Activated naive CD8-positive, alpha-beta T cell (primary cell): ENCODE results near the gene BRI3.

Source experiments
- H3K27ac Mint-ChIP-seq: one replicate; pipeline ENCODE4 v1.8.0; 2021; ENCODE audit warnings: mixed read lengths
- H3K27me3 Mint-ChIP-seq: one replicate; pipeline ENCODE4 v1.8.0; 2021; ENCODE audit warnings: mixed read lengths
- H3K36me3 Mint-ChIP-seq: one replicate; pipeline ENCODE4 v1.8.0; 2021; ENCODE audit warnings: mixed read lengths
- H3K4me1 Mint-ChIP-seq: one replicate; pipeline ENCODE4 v1.8.0; 2021; ENCODE audit warnings: low read depth, mixed read lengths
- H3K4me3 Mint-ChIP-seq: one replicate; pipeline ENCODE4 v1.8.0; 2021; ENCODE audit warnings: mild to moderate bottlenecking, mixed read lengths
- H3K9me3 Mint-ChIP-seq: one replicate; pipeline ENCODE4 v1.8.0; 2021; ENCODE audit warnings: low read depth, mixed read lengths

The BRI3 gene

GRCh38 chr7:98278408-98278807 is 3.1 kb upstream of the BRI3 start:
- H3K9me3 Mint-ChIP-seq: no peaks in the 10 kb centered on the region
- no peak overlapping the region for H3K27ac Mint-ChIP-seq
- H3K27me3 Mint-ChIP-seq: no peaks in the 10 kb centered on the region
- H3K4me3 Mint-ChIP-seq: no peak overlapping the region
- peaks cover 12% of the 10 kb centered on the region for H3K4me1 Mint-ChIP-seq
- H3K36me3 Mint-ChIP-seq: no peaks in the 10 kb centered on the region

GRCh38 chr7:98278936-98279335 is 2.5 kb upstream of the BRI3 start:
- no peaks in the 10 kb centered on the region for H3K27me3 Mint-ChIP-seq
- no peak overlapping the region for H3K27ac Mint-ChIP-seq
- H3K36me3 Mint-ChIP-seq: no peaks in the 10 kb centered on the region
- no peak overlapping the region for H3K4me3 Mint-ChIP-seq
- no peaks in the 10 kb centered on the region for H3K9me3 Mint-ChIP-seq
- H3K4me1 Mint-ChIP-seq: peaks cover 16% of the 10 kb centered on the region

- Mint-ChIP-seq H3K27ac (no peak overlapping the region), H3K4me3 (peak overlapping the region; percentile 86)
Observed at GRCh38 chr7:98280296-98280695, 1.2 kb upstream of the BRI3 start.

GRCh38 chr7:98281757-98282606 is 496 bp downstream of the BRI3 start:
- Mint-ChIP-seq H3K27ac (peak overlapping the region; percentile 80), H3K4me1 (peaks cover 29% of the 10 kb centered on the region), H3K27me3 (no peaks in the 10 kb centered on the region), H3K4me3 (peak overlapping the region; percentile 88), H3K36me3 (no peaks in the 10 kb centered on the region), H3K9me3 (no peaks in the 10 kb centered on the region)

More at GRCh38 chr7:98280296-98280695, 1.2 kb upstream of the BRI3 start:
- Mint-ChIP-seq H3K36me3 (no peaks in the 10 kb centered on the region), H3K27me3 (no peaks in the 10 kb centered on the region), H3K9me3 (no peaks in the 10 kb centered on the region), H3K4me1 (peaks cover 27% of the 10 kb centered on the region)

GRCh38 chr7:98282703-98283102 is 1.2 kb downstream of the BRI3 start:
- Mint-ChIP-seq H3K36me3 (no peaks in the 10 kb centered on the region), H3K9me3 (no peaks in the 10 kb centered on the region), H3K27me3 (no peaks in the 10 kb centered on the region), H3K4me3 (peak overlapping the region; percentile 88), H3K27ac (peak overlapping the region; percentile 80), H3K4me1 (peaks cover 29% of the 10 kb centered on the region)

- Mint-ChIP-seq H3K4me3 (peak overlapping the region; percentile 88), H3K27me3 (no peaks in the 10 kb centered on the region), H3K27ac (peak overlapping the region; percentile 34), H3K36me3 (no peaks in the 10 kb centered on the region), H3K4me1 (peaks cover 29% of the 10 kb centered on the region), H3K9me3 (no peaks in the 10 kb centered on the region)
Observed at GRCh38 chr7:98283127-98283886, 1.8 kb downstream of the BRI3 start.

- Mint-ChIP-seq H3K27ac (no peak overlapping the region), H3K27me3 (no peaks in the 10 kb centered on the region), H3K9me3 (no peaks in the 10 kb centered on the region), H3K4me3 (peak overlapping the region; percentile 88), H3K4me1 (peaks cover 29% of the 10 kb centered on the region), H3K36me3 (no peaks in the 10 kb centered on the region)
Observed at GRCh38 chr7:98283887-98284222, 2.4 kb downstream of the BRI3 start.

GRCh38 chr7:98284335-98285036 is 3.0 kb downstream of the BRI3 start:
- Mint-ChIP-seq H3K27ac (no peak overlapping the region), H3K4me3 (peak overlapping the region; percentile 88), H3K9me3 (no peaks in the 10 kb centered on the region), H3K27me3 (no peaks in the 10 kb centered on the region), H3K36me3 (no peaks in the 10 kb centered on the region), H3K4me1 (peaks cover 29% of the 10 kb centered on the region)

- H3K4me3 Mint-ChIP-seq: no peak overlapping the region
- H3K27ac Mint-ChIP-seq: no peak overlapping the region
- no peaks in the 10 kb centered on the region for H3K36me3 Mint-ChIP-seq
- H3K9me3 Mint-ChIP-seq: no peaks in the 10 kb centered on the region
- H3K4me1 Mint-ChIP-seq: peaks cover 29% of the 10 kb centered on the region
- H3K27me3 Mint-ChIP-seq: no peaks in the 10 kb centered on the region
Observed at GRCh38 chr7:98285157-98286092, 3.9 kb downstream of the BRI3 start.

GRCh38 chr7:98286093-98286539 is 4.6 kb downstream of the BRI3 start:
- H3K9me3 Mint-ChIP-seq: no peaks in the 10 kb centered on the region
- H3K36me3 Mint-ChIP-seq: no peaks in the 10 kb centered on the region
- H3K27ac Mint-ChIP-seq: peak overlapping the region; percentile 34
- H3K4me1 Mint-ChIP-seq: peaks cover 29% of the 10 kb centered on the region
- H3K27me3 Mint-ChIP-seq: no peaks in the 10 kb centered on the region
- no peak overlapping the region for H3K4me3 Mint-ChIP-seq

- H3K9me3 Mint-ChIP-seq: no peaks in the 10 kb centered on the region
- H3K27ac Mint-ChIP-seq: no peak overlapping the region
- no peaks in the 10 kb centered on the region for H3K36me3 Mint-ChIP-seq
- peaks cover 29% of the 10 kb centered on the region for H3K4me1 Mint-ChIP-seq
- no peaks in the 10 kb centered on the region for H3K27me3 Mint-ChIP-seq
- no peak overlapping the region for H3K4me3 Mint-ChIP-seq
Observed at GRCh38 chr7:98286701-98287485, 5.4 kb downstream of the BRI3 start.

- no peaks in the 10 kb centered on the region for H3K36me3 Mint-ChIP-seq
Observed at GRCh38 chr7:98287486-98287959, 6.0 kb downstream of the BRI3 start.

GRCh38 chr7:98288064-98288823 is 6.8 kb downstream of the BRI3 start:
- Mint-ChIP-seq H3K9me3 (no peaks in the 10 kb centered on the region), H3K4me3 (no peak overlapping the region), H3K27ac (no peak overlapping the region), H3K4me1 (peaks cover 19% of the 10 kb centered on the region), H3K27me3 (no peaks in the 10 kb centered on the region), H3K36me3 (no peaks in the 10 kb centered on the region)

More at GRCh38 chr7:98287486-98287959, 6.0 kb downstream of the BRI3 start:
- Mint-ChIP-seq H3K4me3 (no peak overlapping the region), H3K9me3 (no peaks in the 10 kb centered on the region), H3K4me1 (peaks cover 26% of the 10 kb centered on the region), H3K27me3 (no peaks in the 10 kb centered on the region), H3K27ac (no peak overlapping the region)
